Measurements from ENCODE around the gene AUP1. TPM values are rescaled to one million over a fixed set of nuclear protein-coding genes. Genes with fewer than 3 reads are reported as not detected.

The AUP1 gene
- total and polyA plus RNA-seq, 8 donors, result 74.4 to 244 (median 167) TPM

GRCh38 chr2:74496997-74497776, 32.3 kb downstream of the AUP1 start:
- Histone ChIP-seq H3K27ac (peak overlapping the region in 2 of 5 donors; percentile 45 to 51), H3K9me3 (no peaks in the 10 kb centered on the region), H3K27me3 (peaks cover 0 to 56% (median 30%) of the 10 kb centered on the region in 3 donors), H3K36me3 (peaks cover 19 to 25% (median 23%) of the 10 kb centered on the region in 4 donors), H3K4me1 (peaks cover 29 to 39% (median 39%) of the 10 kb centered on the region in 4 donors), H3K4me3 (peak overlapping the region in 3 of 4 donors; percentile 40 to 56 (median 42))
- 57 to 66% (median 63%) methylated on average over 18 to 19 of the region's 19 CpGs for WGBS, 5 donors
- TF ChIP-seq CTCF (IDR thresholded peaks at IDR 0.05) (no peak), POLR2A (IDR thresholded peaks at IDR 0.05) (no peak), EP300 (IDR thresholded peaks at IDR 0.05) (no peak), POLR2AphosphoS5 (IDR thresholded peaks at IDR 0.05) (no peak)
- intact Hi-C loops (cut with DNase I; ENCODE audit: low total_unique reads), result no loop called here
- no peak for DNase-seq

GRCh38 chr2:74495440-74495839, 34.1 kb downstream of the AUP1 start:
- Histone ChIP-seq H3K9me3 (no peaks in the 10 kb centered on the region), H3K36me3 (peaks cover 36 to 42% (median 41%) of the 10 kb centered on the region in 4 donors), H3K4me1 (peaks cover 25 to 31% (median 29%) of the 10 kb centered on the region in 4 donors), H3K27ac (no peak overlapping the region), H3K27me3 (peaks cover 0 to 39% (median 30%) of the 10 kb centered on the region in 3 donors), H3K4me3 (no peak overlapping the region)
- no peak for DNase-seq
- intact Hi-C loops (cut with DNase I; ENCODE audit: low total_unique reads), result no loop called here
- TF ChIP-seq CTCF (IDR thresholded peaks at IDR 0.05) (no peak), POLR2A (IDR thresholded peaks at IDR 0.05) (no peak), EP300 (IDR thresholded peaks at IDR 0.05) (no peak), POLR2AphosphoS5 (IDR thresholded peaks at IDR 0.05) (no peak)
- 81 to 100% (median 94%) methylated on average over 1 of the region's 1 CpG for WGBS, 5 donors

- H3K27me3 ChIP-seq, result peaks cover 0 to 20% (median 13%) of the 10 kb centered on the region in 3 donors
- DNase-seq, result no peak
- 90 to 97% (median 93%) methylated on average over 3 of the region's 3 CpGs for WGBS, 5 donors
- no peaks in the 10 kb centered on the region for H3K9me3 ChIP-seq
- H3K4me1 ChIP-seq, result peaks cover 12 to 15% (median 14%) of the 10 kb centered on the region in 4 donors
- no peak overlapping the region for H3K27ac ChIP-seq
- intact Hi-C loops (cut with DNase I; ENCODE audit: low total_unique reads), result no loop called here
- H3K36me3 ChIP-seq, result peaks cover 43 to 60% (median 59%) of the 10 kb centered on the region in 4 donors
- no peak overlapping the region for H3K4me3 ChIP-seq
- no peak for TF ChIP-seq POLR2AphosphoS5 (IDR thresholded peaks at IDR 0.05)
- no peak for TF ChIP-seq CTCF (IDR thresholded peaks at IDR 0.05)
- no peak for TF ChIP-seq POLR2A (IDR thresholded peaks at IDR 0.05)
- no peak for TF ChIP-seq EP300 (IDR thresholded peaks at IDR 0.05)
These were observed 36.0 kb downstream of the AUP1 start for GRCh38 chr2:74493546-74493945.

GRCh38 chr2:74491648-74492544, 37.6 kb downstream of the AUP1 start:
- TF ChIP-seq POLR2AphosphoS5 (IDR thresholded peaks at IDR 0.05) (no peak), CTCF (IDR thresholded peaks at IDR 0.05) (no peak), POLR2A (IDR thresholded peaks at IDR 0.05) (no peak), EP300 (IDR thresholded peaks at IDR 0.05) (no peak)
- no peak overlapping the region for H3K27ac ChIP-seq
- H3K27me3 ChIP-seq, result peaks cover 0 to 3% (median 0%) of the 10 kb centered on the region in 3 donors
- intact Hi-C loops (cut with DNase I; ENCODE audit: low total_unique reads), result no loop called here
- 87 to 92% (median 90%) methylated on average over 12 of the region's 12 CpGs for WGBS, 5 donors
- H3K9me3 ChIP-seq, result no peaks in the 10 kb centered on the region
- no peak overlapping the region for H3K4me3 ChIP-seq
- no peak for DNase-seq
- no peaks in the 10 kb centered on the region for H3K4me1 ChIP-seq
- H3K36me3 ChIP-seq, result peaks cover 43 to 77% (median 74%) of the 10 kb centered on the region in 4 donors

All from stomach (tissue), 9 donors.